Astrocyte (in vitro differentiated cells and primary cell): ENCODE data around the gene FOXJ2. TPM values are rescaled to one million over a fixed set of nuclear protein-coding genes. Genes with fewer than 3 reads are reported as not detected.

Experiments
- DNase-seq: peaks from one replicate; pipeline ENCODE4 v3.0.0-alpha.2; 2010; ENCODE audit warnings: low read depth
- FAIRE-seq: peaks from 2 replicates; lab custom pipeline; 2011; peaks lifted over from hg19 to GRCh38; lab: Jason Lieb, UNC
- H2AFZ ChIP-seq: 2 replicates; pipeline ENCODE4 v1.6.0; 2012; ENCODE audit warnings: low read depth, low read length, inconsistent platforms
- H3K27ac ChIP-seq: 2 replicates; pipeline ENCODE4 v1.5.1; 2011; ENCODE audit warnings: low read depth, low read length, inconsistent platforms
- H3K27me3 ChIP-seq: 2 replicates; pipeline ENCODE4 v1.6.0; 2011; ENCODE audit warnings: low read length, inconsistent platforms; ENCODE audit not compliant: insufficient read depth
- H3K36me3 ChIP-seq: 2 replicates; pipeline ENCODE4 v1.5.1; 2011; ENCODE audit warnings: low read length, inconsistent platforms; ENCODE audit not compliant: insufficient read depth
- H3K4me1 ChIP-seq: 2 replicates; pipeline ENCODE4 v1.5.1; 2011; ENCODE audit warnings: low read length, inconsistent platforms; ENCODE audit not compliant: insufficient read depth
- H3K4me2 ChIP-seq: 2 replicates; pipeline ENCODE4 v1.6.0; 2012; ENCODE audit warnings: low read length, inconsistent platforms
- H3K4me3 ChIP-seq: 2 replicates; pipeline ENCODE4 v1.5.1; 2011; ENCODE audit warnings: low read depth, mild to moderate bottlenecking, low read length, inconsistent platforms; ENCODE audit not compliant: insufficient read depth
- H3K79me2 ChIP-seq: 2 replicates; pipeline ENCODE4 v1.6.0; 2012; ENCODE audit warnings: mild to moderate bottlenecking, low read length, inconsistent platforms; ENCODE audit not compliant: insufficient read depth
- H3K9ac ChIP-seq: 2 replicates; pipeline ENCODE4 v1.6.0; 2012; ENCODE audit warnings: mild to moderate bottlenecking, low read length, inconsistent platforms
- H3K9me3 ChIP-seq: 2 replicates; pipeline ENCODE4 v1.5.1; 2012; ENCODE audit warnings: low read depth, mild to moderate bottlenecking, low read length, inconsistent platforms; ENCODE audit not compliant: insufficient read depth
- H4K20me1 ChIP-seq: 2 replicates; pipeline ENCODE4 v1.6.0; 2012; ENCODE audit warnings: low read length, inconsistent platforms; ENCODE audit not compliant: insufficient read depth
- H3K27ac Mint-ChIP-seq: one replicate; pipeline ENCODE4 v1.8.0; 2021; ENCODE audit warnings: mild to moderate bottlenecking, mixed read lengths; ENCODE audit not compliant: unreplicated experiment
- H3K27me3 Mint-ChIP-seq: one replicate; pipeline ENCODE4 v1.8.0; 2021; ENCODE audit warnings: low read depth, mixed read lengths; ENCODE audit not compliant: unreplicated experiment
- H3K36me3 Mint-ChIP-seq: one replicate; pipeline ENCODE4 v1.8.0; 2021; ENCODE audit warnings: low read depth, mixed read lengths; ENCODE audit not compliant: unreplicated experiment
- H3K4me1 Mint-ChIP-seq: one replicate; pipeline ENCODE4 v1.8.0; 2021; ENCODE audit warnings: low read depth, mixed read lengths; ENCODE audit not compliant: unreplicated experiment
- H3K4me3 Mint-ChIP-seq: one replicate; pipeline ENCODE4 v1.8.0; 2021; ENCODE audit warnings: mild to moderate bottlenecking, moderate library complexity, mixed read lengths; ENCODE audit not compliant: unreplicated experiment
- H3K9me3 Mint-ChIP-seq: one replicate; pipeline ENCODE4 v1.8.0; 2021; ENCODE audit warnings: mild to moderate bottlenecking, mixed read lengths; ENCODE audit not compliant: unreplicated experiment
- EZH2 ChIP-seq: IDR thresholded peaks from 2 replicates; pipeline ENCODE4 v1.6.1; 2012; ENCODE audit warnings: mild to moderate bottlenecking, low read length, inconsistent platforms; ENCODE audit not compliant: insufficient read depth
- total RNA-seq: library from RNA; stranded (reverse); gene quantifications from 2 replicates; pipeline ENCODE4 v1.2.1, GENCODE V29; 2021
- TF ChIP-seq, protein P1 (sequence below): IDR thresholded peaks from 2 replicates; pipeline ENCODE4 v1.5.1; 2011; ENCODE audit warnings: low read depth, mild to moderate bottlenecking, inconsistent platforms, low read length, moderate library complexity; ENCODE audit not compliant: insufficient read depth

The FOXJ2 gene
- total RNA-seq, 1 donor from 2014 or later, result 16.0 TPM

GRCh38 chr12:8035440-8036010 lies 3.0 kb downstream of the FOXJ2 start:
- H3K36me3 ChIP-seq, result no peaks in the 10 kb centered on the region
- H3K4me3 Mint-ChIP-seq, result peak overlapping the region; percentile 84
- H3K9ac ChIP-seq, result no peak overlapping the region
- no peaks in the 10 kb centered on the region for H3K27me3 ChIP-seq
- H4K20me1 ChIP-seq, result peaks cover 66% of the 10 kb centered on the region
- no peaks in the 10 kb centered on the region for H3K9me3 Mint-ChIP-seq
- H3K4me1 ChIP-seq, result peaks cover 47% of the 10 kb centered on the region
- peaks cover 39% of the 10 kb centered on the region for H3K4me1 Mint-ChIP-seq
- no peak overlapping the region for H3K4me3 ChIP-seq
- peaks cover 75% of the 10 kb centered on the region for H3K79me2 ChIP-seq
- DNase-seq, result peak; percentile 37
- peak overlapping the region; percentile 98 for H3K4me2 ChIP-seq
- peaks cover 7% of the 10 kb centered on the region for H3K36me3 Mint-ChIP-seq
- no peak for TF ChIP-seq EZH2
- TF ChIP-seq, protein P1, sequence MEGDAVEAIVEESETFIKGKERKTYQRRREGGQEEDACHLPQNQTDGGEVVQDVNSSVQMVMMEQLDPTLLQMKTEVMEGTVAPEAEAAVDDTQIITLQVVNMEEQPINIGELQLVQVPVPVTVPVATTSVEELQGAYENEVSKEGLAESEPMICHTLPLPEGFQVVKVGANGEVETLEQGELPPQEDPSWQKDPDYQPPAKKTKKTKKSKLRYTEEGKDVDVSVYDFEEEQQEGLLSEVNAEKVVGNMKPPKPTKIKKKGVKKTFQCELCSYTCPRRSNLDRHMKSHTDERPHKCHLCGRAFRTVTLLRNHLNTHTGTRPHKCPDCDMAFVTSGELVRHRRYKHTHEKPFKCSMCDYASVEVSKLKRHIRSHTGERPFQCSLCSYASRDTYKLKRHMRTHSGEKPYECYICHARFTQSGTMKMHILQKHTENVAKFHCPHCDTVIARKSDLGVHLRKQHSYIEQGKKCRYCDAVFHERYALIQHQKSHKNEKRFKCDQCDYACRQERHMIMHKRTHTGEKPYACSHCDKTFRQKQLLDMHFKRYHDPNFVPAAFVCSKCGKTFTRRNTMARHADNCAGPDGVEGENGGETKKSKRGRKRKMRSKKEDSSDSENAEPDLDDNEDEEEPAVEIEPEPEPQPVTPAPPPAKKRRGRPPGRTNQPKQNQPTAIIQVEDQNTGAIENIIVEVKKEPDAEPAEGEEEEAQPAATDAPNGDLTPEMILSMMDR, result no peak
- no peaks in the 10 kb centered on the region for H3K27me3 Mint-ChIP-seq
- H2AFZ ChIP-seq, result no peak overlapping the region
- no peak overlapping the region for H3K27ac ChIP-seq
- no peak overlapping the region for H3K27ac Mint-ChIP-seq
- no peaks in the 10 kb centered on the region for H3K9me3 ChIP-seq
- FAIRE-seq, result no peak

DNA sequence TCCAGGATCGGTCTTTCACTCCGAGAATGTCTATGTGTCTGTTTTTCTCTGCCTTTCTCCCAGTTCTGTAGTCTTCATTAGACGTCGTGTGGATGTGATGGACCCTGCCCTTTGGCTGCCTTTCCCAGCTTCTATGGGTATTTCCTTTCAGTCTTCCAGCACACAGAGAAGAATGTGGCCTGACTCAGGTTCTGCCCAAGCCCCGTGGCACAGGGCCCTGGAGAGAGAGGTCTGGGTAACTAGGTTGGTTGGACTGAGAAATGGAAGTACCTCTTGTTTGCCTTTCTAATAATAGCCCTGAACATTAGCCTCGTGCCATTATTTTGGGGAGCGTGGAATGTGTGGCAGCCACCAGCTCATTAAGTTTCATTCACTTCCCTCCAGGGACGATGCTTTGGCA lies 3.8 kb downstream of the FOXJ2 start:
- DNase-seq (no peak), FAIRE-seq (no peak)
- Histone ChIP-seq H3K4me1 (peaks cover 47% of the 10 kb centered on the region), H3K27ac (no peak overlapping the region), H3K4me2 (peak overlapping the region; percentile 98), H3K36me3 (no peaks in the 10 kb centered on the region), H3K27me3 (no peaks in the 10 kb centered on the region), H3K4me3 (no peak overlapping the region), H4K20me1 (peaks cover 69% of the 10 kb centered on the region), H3K9ac (no peak overlapping the region), H2AFZ (no peak overlapping the region), H3K79me2 (peaks cover 78% of the 10 kb centered on the region), H3K9me3 (no peaks in the 10 kb centered on the region)
- H3K36me3 Mint-ChIP-seq, result peaks cover 7% of the 10 kb centered on the region
- no peaks in the 10 kb centered on the region for H3K27me3 Mint-ChIP-seq
- peaks cover 39% of the 10 kb centered on the region for H3K4me1 Mint-ChIP-seq
- no peaks in the 10 kb centered on the region for H3K9me3 Mint-ChIP-seq
- H3K4me3 Mint-ChIP-seq, result peak overlapping the region; percentile 7
- no peak for TF ChIP-seq EZH2
- TF ChIP-seq, protein P1, result no peak
- no peak overlapping the region for H3K27ac Mint-ChIP-seq

GRCh38 chr12:8037046-8037663 lies 4.6 kb downstream of the FOXJ2 start:
- Histone ChIP-seq H3K27me3 (no peaks in the 10 kb centered on the region), H3K36me3 (peaks cover 2% of the 10 kb centered on the region), H3K4me1 (peaks cover 42% of the 10 kb centered on the region), H3K27ac (no peak overlapping the region), H3K9ac (no peak overlapping the region), H3K4me3 (no peak overlapping the region), H2AFZ (no peak overlapping the region), H3K79me2 (peaks cover 73% of the 10 kb centered on the region), H4K20me1 (peaks cover 69% of the 10 kb centered on the region), H3K9me3 (no peaks in the 10 kb centered on the region), H3K4me2 (no peak overlapping the region)
- TF ChIP-seq, protein P1, result no peak
- no peak for TF ChIP-seq EZH2
- Mint-ChIP-seq H3K27ac (peak overlapping the region; percentile 9), H3K36me3 (peaks cover 8% of the 10 kb centered on the region), H3K4me1 (peaks cover 35% of the 10 kb centered on the region), H3K27me3 (no peaks in the 10 kb centered on the region), H3K4me3 (no peak overlapping the region), H3K9me3 (no peaks in the 10 kb centered on the region)
- FAIRE-seq, result no peak
- DNase-seq, result no peak
